K562 (cell line): Measurements from ENCODE around the gene LY6G6C. TPM values are rescaled to one million over a fixed set of nuclear protein-coding genes. Genes with fewer than 3 reads are reported as not detected.

ENCODE experiments used
- ARID3A ChIP-seq: IDR thresholded peaks from 2 replicates; pipeline ENCODE4 v1.6.1; 2012; ENCODE audit warnings: low read depth, low read length, improper control_type of control experiment, borderline replicate concordance
- ARNT ChIP-seq, 2 experiments: fragments of 450-650 bp; IDR thresholded peaks; 2 replicates each; pipeline ENCODE4 v1.6.1; 2016; ENCODE audit warnings: mild to moderate bottlenecking in 1 of 2
- CAMTA2 ChIP-seq: fragments of 250-450 bp; sonication (Bioruptor Pico); conservative IDR thresholded peaks from 2 replicates; pipeline ENCODE4 v1.5.1; 2022
- E2F3 ChIP-seq: fragments of 250-450 bp; sonication (Bioruptor Pico); IDR thresholded peaks from 2 replicates; pipeline ENCODE4 v1.4.0; 2020; ENCODE audit warnings: mild to moderate bottlenecking
- ERF ChIP-seq: fragments of 450-650 bp; formaldehyde crosslinking; IDR thresholded peaks from 2 replicates; pipeline ENCODE4 v1.4.0; 2020; ENCODE audit warnings: mild to moderate bottlenecking, mixed read lengths
- FOXP1 ChIP-seq: sonication (generic); formaldehyde crosslinking; IDR thresholded peaks from 2 replicates; pipeline ENCODE4 v1.8.0; 2022; ENCODE audit warnings: mild to moderate bottlenecking, missing genetic modification reagents
- GATAD2A ChIP-seq: fragments of 450-650 bp; IDR thresholded peaks from 2 replicates; pipeline ENCODE4 v1.6.1; 2017
- KDM2B ChIP-seq: fragments of 250-450 bp; sonication (Bioruptor Pico); IDR thresholded peaks from 2 replicates; pipeline ENCODE4 v1.8.0; 2021; ENCODE audit warnings: mild to moderate bottlenecking, moderate library complexity
- MAX ChIP-seq: sonication (generic); formaldehyde crosslinking; IDR thresholded peaks from 2 replicates; pipeline ENCODE4 v1.9.0; 2022; ENCODE audit warnings: mild to moderate bottlenecking, missing genetic modification reagents
- MCM3 ChIP-seq: fragments of 450-650 bp; IDR thresholded peaks from 2 replicates; pipeline ENCODE4 v1.6.1; 2016
- NEUROD1 ChIP-seq: fragments of 150-350 bp; IDR thresholded peaks from 2 replicates; pipeline ENCODE4 v1.6.1; 2014; ENCODE audit warnings: borderline replicate concordance, low read length, low read depth; ENCODE audit not compliant: partially characterized antibody
- NFE2L1 ChIP-seq: fragments of 450-650 bp; IDR thresholded peaks from 2 replicates; pipeline ENCODE4 v1.6.1; 2016; ENCODE audit warnings: missing genetic modification characterization, low read depth, mild to moderate bottlenecking, missing compliant biosample characterization, moderate library complexity, borderline replicate concordance
- NFXL1 ChIP-seq: fragments of 450-650 bp; formaldehyde crosslinking; IDR thresholded peaks from 2 replicates; pipeline ENCODE4 v1.4.0; 2021; ENCODE audit warnings: mild to moderate bottlenecking
- PHF20 ChIP-seq: fragments of 450-650 bp; IDR thresholded peaks from 2 replicates; pipeline ENCODE4 v1.6.1; 2018; ENCODE audit not compliant: partially characterized antibody
- PTTG1 ChIP-seq: fragments of 450-650 bp; IDR thresholded peaks from 2 replicates; pipeline ENCODE4 v1.6.1; 2016; ENCODE audit warnings: low read depth, mild to moderate bottlenecking, missing genetic modification characterization, missing compliant biosample characterization
- SETDB1 ChIP-seq: IDR thresholded peaks from one replicate; pipeline ENCODE4 v1.6.1; 2012; ENCODE audit warnings: low read length, control low read depth, inconsistent platforms
- SIN3B ChIP-seq: fragments of 450-650 bp; IDR thresholded peaks from 2 replicates; pipeline ENCODE4 v1.6.1; 2017; ENCODE audit warnings: low read depth, mild to moderate bottlenecking, moderate library complexity
- SMARCA4 ChIP-seq: fragments of 450-650 bp; IDR thresholded peaks from 2 replicates; pipeline ENCODE4 v1.6.1; 2016
- SRSF3 ChIP-seq: fragments of 200-400 bp; formaldehyde crosslinking; IDR thresholded peaks from 2 replicates; pipeline ENCODE4 v1.6.1; 2016; ENCODE audit warnings: mild to moderate bottlenecking, low read length, moderate library complexity; ENCODE audit not compliant: insufficient read depth
- STAT5B ChIP-seq: fragments of 250-450 bp; sonication (Bioruptor Pico); IDR thresholded peaks from 2 replicates; pipeline ENCODE4 v1.8.0; 2021; ENCODE audit warnings: mild to moderate bottlenecking, inconsistent platforms
- TCF7 ChIP-seq: sonication (generic); IDR thresholded peaks from 2 replicates; pipeline ENCODE4 v1.6.1; 2016; ENCODE audit warnings: antibody characterized with exemption, borderline replicate concordance
- TEAD4 ChIP-seq, 2 experiments: sonication (generic) in 1 of 2; formaldehyde crosslinking in 1 of 2; IDR thresholded peaks; 2 replicates each; pipeline versions ENCODE4 v1.6.1 to v1.8.0; 2012 to 2022; ENCODE audit warnings: borderline replicate concordance in 1 of 2, inconsistent platforms in 1 of 2, low read length in 1 of 2, mild to moderate bottlenecking in 1 of 2, missing genetic modification reagents in 1 of 2
- XRCC3 ChIP-seq: fragments of 450-650 bp; IDR thresholded peaks from 2 replicates; pipeline ENCODE4 v1.6.1; 2017; ENCODE audit warnings: mild to moderate bottlenecking, moderate library complexity
- ZNF133 ChIP-seq: fragments of 250-450 bp; sonication (Bioruptor Pico); IDR thresholded peaks from 2 replicates; pipeline ENCODE4 v1.4.0; 2020; ENCODE audit warnings: mild to moderate bottlenecking
- ZNF277 ChIP-seq: fragments of 250-450 bp; sonication (Bioruptor Pico); IDR thresholded peaks from 2 replicates; pipeline ENCODE4 v1.8.0; 2022; ENCODE audit warnings: inconsistent platforms, mild to moderate bottlenecking, moderate library complexity, borderline replicate concordance
- polyA plus RNA-seq, 8 experiments: library from polyadenylated mRNA; depleted of rRNA in 4 of 8; stranded (reverse) in 5 of 8; unstranded in 3 of 8; fragments of >200 nt; fragmentation: Nextera tagmentation in 2 of 8; fragmentation: Illumina TruSeq in 1 of 8; extraction: Ambion mirVana in 2 of 8; extraction: Trizol in 1 of 8; gene quantifications; 2 replicates each; pipeline versions ENCODE4 v1.2.1 to v1.2.3, GENCODE V29; 2011 to 2014; ENCODE audit warnings: inconsistent platforms in 1 of 8, missing spikeins in 1 of 8
- total RNA-seq, 7 experiments: library from RNA; depleted of rRNA in 6 of 7; stranded (reverse); fragments of >200 nt in 6 of 7; fragmentation: Illumina TruSeq in 2 of 7; extraction: Trizol in 2 of 7; gene quantifications; 2 replicates each; pipeline versions ENCODE4 v1.2.1 to v1.2.3, GENCODE V29; 2011 to 2021; ENCODE audit warnings: low replicate concordance in 1 of 7
- TF ChIP-seq, protein P1 (sequence below): sonication (generic); formaldehyde crosslinking; IDR thresholded peaks from 2 replicates; pipeline ENCODE4 v1.8.0; 2022; ENCODE audit warnings: missing genetic modification reagents, mild to moderate bottlenecking, borderline replicate concordance

The LY6G6C gene
- total and polyA plus RNA-seq, 9 of the 15 experiments (the other 6 are each of a cell fraction or from before 2014, with no cell fraction given): 0.06 to 0.20 TPM; not detected in 7

- TF ChIP-seq MAX (CRISPR knock-in tag) (peak; percentile 51; the same call in 1 of the 2 replicates), GATAD2A (no peak), STAT5B (CRISPR knock-in tag) (no peak), NFE2L1 (tag) (no peak), SRSF3 (no peak), MCM3 (no peak), ZNF277 (CRISPR knock-in tag) (no peak), TEAD4 (IDR thresholded peaks at IDR 0.05; ENCODE audit: low read length) (no peak), TEAD4 (CRISPR knock-in tag; IDR thresholded peaks at IDR 0.05; ENCODE audit: borderline replicate concordance) (peak; percentile 68; the same call in 1 of the 2 replicates), ZNF133 (no peak), ERF (CRISPR knock-in tag) (0 out of 2 replicates have a peak, but pooled peaks have one; percentile 60), NEUROD1 (peak; percentile 41), KDM2B (no peak), TCF7 (no peak), FOXP1 (CRISPR knock-in tag) (no peak), NFXL1 (CRISPR knock-in tag) (no peak), SMARCA4 (no peak), CAMTA2 (CRISPR knock-in tag) (no peak), PHF20 (no peak), SIN3B (no peak), ARNT (IDR thresholded peaks at IDR 0.05) (peak in 1 of 2 experiments; percentile 79; a peak in 2 of 4 replicates), SETDB1 (no peak), E2F3 (CRISPR knock-in tag) (no peak), XRCC3 (no peak), PTTG1 (tag) (no peak), ARID3A (0 out of 2 replicates have a peak, but pooled peaks have one; percentile 41)
- TF ChIP-seq, protein P1, sequence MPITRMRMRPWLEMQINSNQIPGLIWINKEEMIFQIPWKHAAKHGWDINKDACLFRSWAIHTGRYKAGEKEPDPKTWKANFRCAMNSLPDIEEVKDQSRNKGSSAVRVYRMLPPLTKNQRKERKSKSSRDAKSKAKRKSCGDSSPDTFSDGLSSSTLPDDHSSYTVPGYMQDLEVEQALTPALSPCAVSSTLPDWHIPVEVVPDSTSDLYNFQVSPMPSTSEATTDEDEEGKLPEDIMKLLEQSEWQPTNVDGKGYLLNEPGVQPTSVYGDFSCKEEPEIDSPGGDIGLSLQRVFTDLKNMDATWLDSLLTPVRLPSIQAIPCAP: no peak
Measured at GRCh38 chr6:31680226-31681134, 41.1 kb downstream of the LY6G6C start, which contains the start of gene LY6G5C (continued).
